Brain microvascular endothelial cell (primary cell): Measurements from ENCODE around the gene GAN.

Experiments
- DNase-seq: peaks from one replicate; pipeline ENCODE4 v3.0.0-alpha.2; 2020
- H3K27ac ChIP-seq: fragments of 250-450 bp; sonication (Bioruptor Pico); 2 replicates; pipeline ENCODE4 v1.5.1; 2020; ENCODE audit warnings: mild to moderate bottlenecking, moderate library complexity
- H3K27me3 ChIP-seq: fragments of 250-450 bp; sonication (Bioruptor Pico); replicated peaks from 2 replicates; pipeline ENCODE4 v1.5.1; 2020; ENCODE audit warnings: mild to moderate bottlenecking
- H3K36me3 ChIP-seq: fragments of 250-450 bp; sonication (Bioruptor Pico); replicated peaks from 2 replicates; pipeline ENCODE4 v1.5.1; 2020; ENCODE audit warnings: mild to moderate bottlenecking
- H3K4me3 ChIP-seq: 2 replicates; pipeline ENCODE4 v1.5.1; 2011; ENCODE audit warnings: low read depth, mild to moderate bottlenecking, control low read depth, low read length, moderate library complexity
- in situ Hi-C: cut with HindIII; loops from 2 replicates; pipeline ENCODE4 v1.10.0; 2017; ENCODE audit warnings: low sequenced_read_pairs, low pct_ligation_motif_present
- TF ChIP-seq, protein P1 (sequence below): IDR thresholded peaks from 2 replicates; pipeline ENCODE4 v1.5.1; 2011; ENCODE audit warnings: low read depth, mild to moderate bottlenecking, moderate library complexity, low read length, control low read depth, inconsistent platforms; ENCODE audit errors: missing control alignments

The GAN gene

GRCh38 chr16:81431554-81432353 lies 117.0 kb downstream of the GAN start:
- H3K27ac ChIP-seq: peak overlapping the region; percentile 4
- H3K27me3 ChIP-seq: no peaks in the 10 kb centered on the region
- no peak overlapping the region for H3K4me3 ChIP-seq
- in situ Hi-C loops: no loop called here
- H3K36me3 ChIP-seq: no peaks in the 10 kb centered on the region
- DNase-seq: peak; percentile 62
- TF ChIP-seq, protein P1, sequence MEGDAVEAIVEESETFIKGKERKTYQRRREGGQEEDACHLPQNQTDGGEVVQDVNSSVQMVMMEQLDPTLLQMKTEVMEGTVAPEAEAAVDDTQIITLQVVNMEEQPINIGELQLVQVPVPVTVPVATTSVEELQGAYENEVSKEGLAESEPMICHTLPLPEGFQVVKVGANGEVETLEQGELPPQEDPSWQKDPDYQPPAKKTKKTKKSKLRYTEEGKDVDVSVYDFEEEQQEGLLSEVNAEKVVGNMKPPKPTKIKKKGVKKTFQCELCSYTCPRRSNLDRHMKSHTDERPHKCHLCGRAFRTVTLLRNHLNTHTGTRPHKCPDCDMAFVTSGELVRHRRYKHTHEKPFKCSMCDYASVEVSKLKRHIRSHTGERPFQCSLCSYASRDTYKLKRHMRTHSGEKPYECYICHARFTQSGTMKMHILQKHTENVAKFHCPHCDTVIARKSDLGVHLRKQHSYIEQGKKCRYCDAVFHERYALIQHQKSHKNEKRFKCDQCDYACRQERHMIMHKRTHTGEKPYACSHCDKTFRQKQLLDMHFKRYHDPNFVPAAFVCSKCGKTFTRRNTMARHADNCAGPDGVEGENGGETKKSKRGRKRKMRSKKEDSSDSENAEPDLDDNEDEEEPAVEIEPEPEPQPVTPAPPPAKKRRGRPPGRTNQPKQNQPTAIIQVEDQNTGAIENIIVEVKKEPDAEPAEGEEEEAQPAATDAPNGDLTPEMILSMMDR: no peak

DNA sequence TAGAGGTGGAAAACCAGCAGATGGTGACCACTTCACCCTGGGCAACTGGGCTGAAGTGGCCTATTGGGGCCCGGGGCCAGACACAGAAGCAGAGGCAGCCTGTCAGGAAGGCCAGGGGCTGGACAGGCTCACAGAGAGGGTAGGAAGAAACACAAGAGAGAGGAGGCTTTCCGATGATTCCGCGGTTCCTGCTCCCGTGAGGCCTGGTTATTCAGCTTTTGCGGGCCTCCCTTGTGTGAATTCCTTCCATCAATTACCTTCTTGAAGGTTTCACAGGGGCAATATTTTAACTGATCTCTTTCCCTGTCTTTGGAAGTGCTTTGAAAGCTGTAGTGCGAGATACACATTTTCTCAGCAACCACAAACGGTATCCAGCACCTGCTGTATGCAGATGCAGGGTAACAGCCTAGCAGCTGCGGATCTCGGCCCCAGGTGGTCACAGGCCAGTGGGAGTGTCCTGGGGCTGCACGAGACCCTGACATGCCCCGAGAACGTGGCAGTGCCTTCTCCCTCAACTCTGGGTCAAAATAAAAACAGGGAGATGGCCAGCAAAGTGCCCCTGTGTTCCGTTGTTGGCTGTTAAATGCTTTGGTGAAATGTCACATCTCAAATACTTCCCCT lies 118.3 kb downstream of the GAN start:
- in situ Hi-C loops: no loop called here
- no peaks in the 10 kb centered on the region for H3K27me3 ChIP-seq
- H3K36me3 ChIP-seq: no peaks in the 10 kb centered on the region
- TF ChIP-seq, protein P1: no peak
- no peak overlapping the region for H3K4me3 ChIP-seq
- no peak overlapping the region for H3K27ac ChIP-seq
- DNase-seq: no peak

DNA sequence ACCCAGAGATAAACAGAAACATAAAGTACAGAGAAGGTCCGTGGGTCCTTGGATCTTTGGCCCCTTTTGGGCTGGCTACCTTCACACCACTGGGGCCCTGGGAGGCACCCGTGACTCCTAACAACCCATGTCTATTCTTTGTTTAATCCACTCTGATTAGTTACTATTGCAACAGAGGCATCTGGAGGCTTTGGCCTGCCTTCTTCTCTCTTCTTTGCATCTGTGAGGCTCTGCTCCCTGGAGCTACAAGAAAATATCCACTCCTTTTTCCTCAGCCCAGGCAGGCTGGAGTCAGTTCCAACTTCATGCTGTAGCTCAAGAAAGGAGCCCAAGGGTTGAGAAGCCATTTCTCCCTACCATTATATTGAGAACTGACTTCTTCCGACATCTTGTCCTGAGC lies 120.3 kb downstream of the GAN start:
- Histone ChIP-seq H3K4me3 (no peak overlapping the region), H3K27me3 (no peaks in the 10 kb centered on the region), H3K36me3 (no peaks in the 10 kb centered on the region), H3K27ac (no peak overlapping the region)
- no peak for DNase-seq
- in situ Hi-C loops: no loop called here
- TF ChIP-seq, protein P1: no peak

DNA sequence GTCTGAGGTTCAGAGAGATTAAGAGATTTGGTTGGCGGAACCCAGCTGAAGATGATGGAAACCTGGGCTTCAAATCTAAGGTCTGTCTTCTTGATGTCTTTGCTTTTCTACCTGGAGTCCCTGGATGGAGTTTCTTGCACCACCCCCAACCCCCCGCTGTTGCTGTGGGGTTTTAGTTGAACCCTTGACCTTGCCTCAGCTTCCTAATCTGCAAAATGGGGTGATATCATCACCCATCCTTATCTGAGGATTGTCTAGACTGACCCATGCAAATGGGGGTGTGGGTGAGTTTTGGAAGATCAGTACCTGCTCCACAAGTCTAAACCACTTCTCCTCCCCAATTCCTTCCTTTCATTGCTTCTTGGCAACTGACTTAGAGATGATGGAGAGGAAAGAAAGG lies 120.8 kb downstream of the GAN start:
- no peaks in the 10 kb centered on the region for H3K36me3 ChIP-seq
- in situ Hi-C loops: no loop called here
- TF ChIP-seq, protein P1: no peak
- no peak overlapping the region for H3K27ac ChIP-seq
- no peaks in the 10 kb centered on the region for H3K27me3 ChIP-seq
- DNase-seq: no peak
- H3K4me3 ChIP-seq: no peak overlapping the region

GRCh38 chr16:81436386-81436785 lies 121.6 kb downstream of the GAN start:
- Histone ChIP-seq H3K4me3 (no peak overlapping the region), H3K27ac (no peak overlapping the region), H3K27me3 (no peaks in the 10 kb centered on the region), H3K36me3 (no peaks in the 10 kb centered on the region)
- TF ChIP-seq, protein P1: no peak
- in situ Hi-C loops: no loop called here
- DNase-seq: no peak
